ENCODE results near the gene CEBPZOS. TPM values are rescaled to one million over a fixed set of nuclear protein-coding genes. Genes with fewer than 3 reads are reported as not detected.

CEBPZOS gene
- total RNA-seq, 1 experiment from 2014 or later, result 1.5 TPM

- H4K91ac ChIP-seq (ENCODE audit: insufficient read length, low read depth, low read length), result no peak overlapping the region
- no peak overlapping the region for H3K9ac ChIP-seq (ENCODE audit: extremely low read depth, insufficient read length, low read length)
- no peak overlapping the region for H3T11ph ChIP-seq (ENCODE audit: low read length)
- H2BK120ac ChIP-seq (ENCODE audit: low read depth, low read length, poor library complexity, severe bottlenecking), result no peak overlapping the region
- H4K5ac ChIP-seq (ENCODE audit: insufficient read length, low read depth, low read length), result no peak overlapping the region
- no peaks in the 10 kb centered on the region for H4K20me1 ChIP-seq (ENCODE audit: control insufficient read depth, insufficient read depth, insufficient read length)
- no peak overlapping the region for H2BK20ac ChIP-seq (ENCODE audit: low read depth, low read length, poor library complexity, severe bottlenecking)
- Mint-ChIP-seq H3K4me1 (peaks cover 30 to 34% of the 10 kb centered on the region in 2 experiments), H3K27me3 (ENCODE audit: low read depth) (no peaks in the 10 kb centered on the region), H3K4me3 (peak overlapping the region in 1 of 2 experiments; percentile 34; a peak in 2 of 5 replicates), H3K9me3 (no peaks in the 10 kb centered on the region), H3K36me3 (ENCODE audit: insufficient read depth in 1 of 3, low read depth in 3 of 3) (no peaks in the 10 kb centered on the region), H3K27ac (peak overlapping the region; percentile 78 to 98 (median 88))
- TF ChIP-seq CTCF (conservative IDR thresholded peaks at IDR 0.05), result no peak
- H3K4me2 ChIP-seq (ENCODE audit: insufficient read depth, insufficient read length, low read length), result no peak overlapping the region
- DNase-seq, result no peak
- peak overlapping the region; percentile 94 for H3K27ac ChIP-seq (ENCODE audit: insufficient read length, low read depth, low read length)
- H3K18ac ChIP-seq (ENCODE audit: insufficient read length, low read depth, low read length), result no peak overlapping the region
- H3K23me2 ChIP-seq (ENCODE audit: insufficient read length, low read depth, low read length, poor library complexity, severe bottlenecking), result no peaks in the 10 kb centered on the region
- H4K8ac ChIP-seq (replicated peaks; ENCODE audit: insufficient read length, low read depth, low read length), result no peak overlapping the region
- no peak overlapping the region for H2AK5ac ChIP-seq (ENCODE audit: insufficient read length, low read length)
- no peaks in the 10 kb centered on the region for H3K27me3 ChIP-seq (ENCODE audit: insufficient read depth, low read length)
- no peak overlapping the region for H3K14ac ChIP-seq (ENCODE audit: insufficient read depth, low read length)
- H3K56ac ChIP-seq (ENCODE audit: insufficient read length, low read depth, low read length), result no peak overlapping the region
- no CpG with 5 or more reads among the region's 17 CpGs for WGBS (ENCODE audit: extremely low coverage, insufficient read length, low lambda C conversion rate)
- H3K79me2 ChIP-seq (ENCODE audit: insufficient read depth, low read length), result no peaks in the 10 kb centered on the region
- H2BK5ac ChIP-seq (ENCODE audit: insufficient read length, low read length), result no peak overlapping the region
- H3K4me1 ChIP-seq (ENCODE audit: insufficient read depth, low read length), result no peaks in the 10 kb centered on the region
- H2BK15ac ChIP-seq (ENCODE audit: low read depth, low read length), result no peak overlapping the region
- no peaks in the 10 kb centered on the region for H3K79me1 ChIP-seq (ENCODE audit: insufficient read depth, low read depth, low read length, poor library complexity, severe bottlenecking)
- no peaks in the 10 kb centered on the region for H3K9me3 ChIP-seq (ENCODE audit: control insufficient read depth, low read depth, low read length)
- no peak overlapping the region for H3K23ac ChIP-seq (ENCODE audit: insufficient read length, low read depth, low read length)
- H3K4ac ChIP-seq (ENCODE audit: low read depth, low read length), result no peak overlapping the region
- no peak overlapping the region for H2BK12ac ChIP-seq (ENCODE audit: insufficient read length, low read depth, low read length)
- H2AFZ ChIP-seq (ENCODE audit: low read length), result no peak overlapping the region
These were observed 14.3 kb upstream of the CEBPZOS start for GRCh38 chr2:37181726-37182684.
